A204.1 (cell line): ENCODE results near the gene PDE6H.

Experiments
- FAIRE-seq: peaks from 2 replicates; lab custom pipeline; 2012; peaks lifted over from hg19 to GRCh38; lab: Jason Lieb, UNC

PDE6H gene

DNA sequence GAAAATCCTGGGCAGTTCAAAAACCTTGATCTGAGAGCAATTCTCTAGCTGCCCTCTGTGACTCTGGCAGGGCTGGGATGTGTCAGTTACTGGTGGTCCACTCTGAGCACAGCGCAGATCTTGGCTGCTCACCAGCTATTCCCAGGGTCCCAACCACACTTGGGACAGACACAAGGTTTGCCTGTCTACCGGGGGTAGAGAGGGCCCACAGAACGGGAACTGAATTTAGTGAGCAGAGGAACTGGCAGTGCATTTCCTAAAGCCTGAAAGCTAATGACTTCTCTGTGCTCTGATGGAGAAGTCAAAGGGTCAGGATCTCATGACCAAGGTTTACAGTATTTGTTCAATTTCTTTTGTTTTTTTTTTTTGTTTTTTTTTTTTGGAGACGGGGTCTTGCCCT, 2.6 kb downstream of the PDE6H start:
- FAIRE-seq, result no peak

DNA sequence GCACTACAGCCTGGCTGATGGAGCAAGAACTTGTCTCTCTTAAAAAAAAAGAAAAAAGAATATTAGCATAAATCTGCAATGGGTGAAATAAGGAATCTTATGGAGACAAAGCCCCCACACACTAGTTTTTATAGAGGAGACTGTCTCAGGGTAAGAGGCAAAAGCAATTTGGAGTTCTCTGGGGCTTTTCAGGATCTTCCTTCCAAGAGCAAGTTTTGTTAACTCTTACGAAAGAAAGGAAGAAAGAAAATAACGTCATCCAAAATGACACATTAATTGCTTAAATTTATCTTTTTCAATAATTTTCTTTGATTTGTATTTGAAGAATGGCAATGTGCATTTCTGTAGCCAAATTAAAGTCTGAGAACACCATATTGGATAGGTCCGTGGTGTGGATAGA, 3.8 kb downstream of the PDE6H start:
- FAIRE-seq, result no peak

DNA sequence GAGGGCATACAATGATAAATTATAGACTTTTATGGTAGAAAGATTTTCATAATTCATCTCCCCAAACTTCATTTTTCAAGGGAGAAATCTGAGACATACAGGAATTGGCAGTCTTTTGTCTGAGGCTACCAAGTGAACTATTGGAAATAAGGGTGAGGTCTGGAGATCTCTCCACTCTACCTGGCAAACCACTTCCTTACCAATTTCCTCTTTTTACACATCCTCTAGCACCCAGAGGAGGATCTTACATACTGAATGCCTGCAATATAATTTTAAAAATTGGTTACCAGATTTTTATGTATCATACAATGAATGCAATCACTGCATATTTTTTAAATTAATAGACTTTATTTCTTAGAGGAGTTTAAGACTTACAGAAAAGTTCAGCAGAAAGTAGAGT, 6.6 kb downstream of the PDE6H start:
- FAIRE-seq, result no peak

DNA sequence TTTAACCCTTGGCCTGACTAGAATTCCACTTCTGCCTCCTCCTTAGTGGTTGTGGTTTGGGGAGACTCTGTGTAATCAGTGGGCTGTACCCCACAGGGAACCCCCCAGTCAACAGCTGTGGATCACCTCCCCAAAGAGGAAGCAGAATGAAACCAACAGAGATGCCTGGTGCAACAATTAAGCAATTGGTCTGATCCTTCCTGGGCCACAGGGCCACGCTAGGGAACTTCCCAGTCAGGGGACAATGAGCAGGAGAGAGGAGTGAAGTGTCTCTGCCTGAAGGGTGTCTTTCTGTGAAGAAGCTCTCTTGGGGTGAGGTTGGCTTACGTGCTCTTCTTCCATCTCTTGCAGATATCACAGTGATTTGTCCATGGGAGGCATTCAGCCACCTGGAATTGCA, 8.2 kb downstream of the PDE6H start:
- FAIRE-seq, result no peak

DNA sequence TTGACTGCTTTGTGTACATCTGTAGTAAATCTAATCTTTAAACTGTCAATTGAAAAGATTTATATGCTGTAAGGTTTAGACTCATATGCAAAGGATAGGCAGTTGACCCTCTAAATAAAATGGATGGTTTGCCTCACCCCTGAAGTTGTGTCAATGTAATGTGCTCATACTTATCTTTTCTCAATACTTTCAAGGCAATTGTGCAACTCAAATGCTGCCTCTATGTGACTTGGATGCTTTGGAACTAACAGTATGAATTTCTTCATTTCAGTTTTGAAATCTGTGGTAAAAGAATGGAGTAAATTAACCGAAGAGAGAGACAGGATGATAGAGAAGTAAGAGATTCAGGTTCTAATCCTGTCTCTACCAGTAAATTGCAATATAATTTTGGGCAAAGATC, 9.7 kb downstream of the PDE6H start:
- no peak for FAIRE-seq

DNA sequence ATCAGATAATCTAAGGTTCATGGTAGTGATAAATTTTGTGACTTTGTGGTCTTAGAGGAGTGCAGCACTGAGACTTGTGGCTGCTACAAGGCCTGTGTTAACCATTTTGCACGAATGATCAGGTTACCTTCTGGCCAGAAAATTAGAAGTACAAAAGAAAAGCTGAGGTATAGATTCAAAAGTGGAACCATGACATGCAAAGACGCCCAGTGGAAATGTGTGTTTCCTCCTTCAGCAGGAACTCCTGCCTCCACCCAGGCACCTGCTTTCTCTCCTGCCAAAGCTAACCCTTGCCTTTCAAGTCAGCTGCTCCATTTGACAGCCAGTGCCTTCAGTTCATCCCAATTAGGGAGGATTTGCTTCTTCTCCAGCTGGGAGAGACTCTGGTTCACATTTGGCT, 10.1 kb downstream of the PDE6H start:
- no peak for FAIRE-seq

DNA sequence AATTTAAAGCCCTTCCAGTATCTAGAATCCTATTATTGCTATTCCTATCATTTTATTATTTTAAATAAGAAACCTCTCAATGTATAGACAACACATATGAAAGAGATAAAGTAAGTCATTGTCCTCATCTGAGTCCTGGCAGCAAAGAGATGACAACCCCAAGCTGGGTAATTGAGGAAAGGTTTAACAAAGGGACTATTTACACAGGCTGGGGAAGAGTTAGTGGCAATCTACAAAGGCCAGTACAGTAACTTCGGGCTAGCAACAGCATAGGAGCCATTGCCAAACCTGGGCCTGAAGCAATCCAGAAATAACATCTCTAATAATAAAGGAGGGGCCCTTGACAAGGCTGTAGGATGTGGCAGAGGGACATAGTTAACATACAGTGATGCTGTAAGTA, 11.2 kb downstream of the PDE6H start:
- no peak for FAIRE-seq

DNA sequence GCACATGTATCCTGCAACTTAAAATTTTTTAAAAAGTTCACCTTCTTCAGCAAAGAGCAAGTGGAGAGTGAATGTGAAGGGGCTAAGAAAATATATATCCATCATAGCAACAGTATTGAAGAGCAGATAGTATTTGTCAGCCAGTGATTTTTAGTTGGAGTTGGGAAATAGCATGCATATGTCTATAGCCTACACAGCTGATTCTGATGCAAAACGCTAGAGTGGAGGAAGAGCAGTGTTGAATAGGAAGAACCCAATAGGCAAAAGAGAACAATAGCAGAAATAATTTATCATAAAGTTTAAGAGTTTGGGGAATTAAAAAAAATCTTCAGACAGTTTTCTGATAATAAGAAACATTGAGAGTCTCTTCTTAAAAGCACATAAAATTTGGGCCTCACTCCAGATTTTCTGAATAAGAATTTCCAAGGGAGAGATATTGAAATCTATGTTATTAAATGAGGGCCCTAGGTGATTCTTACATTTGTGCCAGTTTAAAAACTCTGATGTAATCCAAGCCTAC, 12.0 kb downstream of the PDE6H start:
- FAIRE-seq, result no peak

DNA sequence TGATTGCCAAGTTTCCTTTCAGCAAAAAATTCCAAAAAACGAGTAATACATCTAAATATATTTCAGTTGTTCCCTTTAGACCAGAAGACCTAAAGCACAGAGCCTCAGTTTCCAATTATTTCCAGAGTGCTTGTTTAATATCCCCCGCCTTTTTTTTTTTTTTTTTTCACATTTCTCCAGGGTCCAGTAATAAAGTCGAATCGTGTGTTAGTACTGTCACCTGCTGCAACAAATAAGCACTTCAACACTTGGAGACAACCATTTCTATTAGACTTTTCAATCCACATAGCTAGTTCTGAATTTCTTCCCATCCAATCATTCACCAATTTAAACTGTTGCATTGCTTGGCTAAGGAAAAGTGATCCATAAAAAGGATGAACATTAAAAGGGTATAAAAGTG, 13.6 kb downstream of the PDE6H start:
- FAIRE-seq, result no peak

DNA sequence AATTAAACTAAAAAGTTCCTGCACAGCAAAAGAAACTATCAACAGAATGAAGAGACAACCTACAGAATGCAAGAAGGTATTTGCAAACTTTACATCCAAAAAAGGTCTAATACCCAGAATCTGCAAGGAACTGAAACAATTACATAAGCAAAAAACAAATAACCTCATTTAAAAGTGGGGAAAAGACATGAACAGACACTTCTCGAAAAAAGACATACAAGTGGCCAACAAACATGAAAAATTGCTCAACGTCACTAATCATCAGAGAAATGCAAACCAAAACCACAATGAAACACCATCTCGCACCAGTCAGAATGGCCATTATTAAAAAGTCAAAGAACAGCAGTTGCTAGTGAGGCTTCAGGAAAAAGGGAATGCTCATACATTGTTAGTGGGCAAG, 15.2 kb downstream of the PDE6H start:
- FAIRE-seq, result no peak

DNA sequence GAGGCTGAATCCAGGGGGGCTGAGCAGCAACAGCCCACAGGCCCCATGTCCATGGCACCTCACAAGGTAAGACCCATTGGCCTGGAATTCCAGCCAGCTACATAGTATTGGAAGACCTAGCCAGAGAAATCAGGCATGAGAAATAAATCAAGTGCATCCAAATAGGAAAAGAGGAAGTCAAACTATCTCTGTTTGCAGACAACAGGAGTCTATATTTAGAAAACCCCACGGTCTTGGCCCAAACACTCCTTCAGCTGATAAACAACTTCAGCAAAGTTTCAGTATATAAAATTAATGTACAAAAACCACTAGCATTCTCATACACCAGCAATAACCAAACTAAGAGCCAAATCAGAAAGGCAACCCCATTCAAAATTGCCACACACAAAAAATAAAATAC, 16.9 kb downstream of the PDE6H start:
- FAIRE-seq, result no peak

DNA sequence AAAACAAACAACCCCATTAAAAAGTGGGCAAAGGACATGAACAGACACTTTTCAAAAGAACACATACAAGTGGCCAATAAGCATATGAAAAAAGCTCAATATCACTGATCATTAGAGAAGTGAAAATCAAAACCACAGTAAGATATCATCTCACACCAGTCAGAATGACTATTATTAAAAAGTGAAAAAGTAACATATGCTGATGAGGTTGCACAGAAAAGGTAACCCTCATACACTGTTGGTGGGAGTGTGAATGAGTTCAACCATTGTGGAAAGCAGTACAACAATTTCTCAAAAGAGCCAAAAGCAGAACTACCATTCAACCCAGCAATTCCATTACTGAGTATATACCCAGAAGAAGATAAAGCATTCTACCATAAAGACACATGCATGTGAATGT, 18.2 kb downstream of the PDE6H start:
- no peak for FAIRE-seq

DNA sequence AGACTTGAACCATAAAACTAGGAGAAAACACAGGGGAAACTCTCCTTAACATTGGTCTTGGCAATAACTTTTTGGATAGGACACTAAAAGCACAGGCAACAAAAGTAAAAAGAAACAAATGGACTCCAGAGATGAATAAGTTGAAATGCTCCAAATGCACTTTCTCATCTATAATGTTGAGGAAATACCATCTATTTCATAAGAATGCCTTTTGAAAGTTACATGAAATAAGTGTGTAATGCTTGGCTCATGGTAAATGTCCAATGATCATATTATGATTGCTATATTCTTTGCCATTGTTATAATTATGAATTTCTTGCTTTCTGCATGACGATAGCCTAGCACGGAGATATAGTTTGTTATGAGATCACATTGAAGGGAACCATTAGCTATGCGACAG, 19.8 kb downstream of the PDE6H start:
- no peak for FAIRE-seq

DNA sequence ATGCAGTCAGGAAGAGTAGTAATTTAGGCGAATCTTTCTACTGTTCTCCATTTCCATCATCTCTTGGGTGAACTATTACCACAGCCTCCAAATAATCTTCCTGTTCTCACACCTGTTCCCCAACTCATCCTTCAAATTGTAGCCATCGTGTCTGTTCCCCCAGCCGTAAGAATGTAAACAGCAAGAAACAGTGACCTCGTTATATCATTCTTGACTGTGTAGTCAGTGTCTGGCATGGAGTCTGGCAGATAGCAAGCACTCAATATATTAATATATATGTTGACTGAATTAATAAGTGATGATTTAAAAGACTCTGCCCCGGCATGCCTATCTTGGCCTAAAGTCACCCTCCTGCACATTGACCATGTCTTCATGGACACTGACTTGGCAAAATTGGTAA, 20.3 kb downstream of the PDE6H start:
- FAIRE-seq, result no peak

DNA sequence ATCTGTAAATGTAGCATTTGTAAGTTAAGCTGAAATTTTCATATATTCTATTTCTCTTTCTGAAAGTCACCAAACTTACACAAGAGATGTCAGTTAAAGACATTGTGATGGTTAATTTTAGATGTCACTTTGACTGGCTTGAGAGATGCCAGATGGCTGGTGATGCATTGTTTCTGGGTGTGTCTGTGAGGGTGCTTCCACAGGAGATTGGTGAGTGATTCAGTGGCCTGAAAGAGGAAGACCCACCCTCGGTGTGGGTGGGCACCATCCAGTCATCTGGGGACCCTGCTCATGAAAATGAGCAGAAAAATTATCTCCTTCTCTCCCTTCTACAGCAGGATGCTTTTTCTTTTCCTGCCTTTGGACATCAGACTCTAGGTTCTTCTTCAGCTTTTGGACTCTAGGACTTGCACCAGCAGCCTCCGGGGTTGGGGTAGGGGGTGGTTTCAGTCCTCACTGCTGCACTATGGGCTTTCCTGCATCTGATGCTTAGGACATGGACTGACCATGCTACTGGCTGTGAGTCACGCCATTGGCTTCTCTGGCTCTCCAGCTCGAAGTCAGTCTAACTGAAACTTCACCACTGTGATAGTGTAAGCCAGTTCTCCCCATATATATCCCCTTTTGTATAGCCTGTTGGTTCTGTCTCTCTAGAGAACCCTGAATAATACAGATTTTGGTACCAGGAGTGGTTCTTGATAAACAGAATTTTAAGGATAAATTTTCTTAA, 20.9 kb downstream of the PDE6H start:
- no peak for FAIRE-seq

DNA sequence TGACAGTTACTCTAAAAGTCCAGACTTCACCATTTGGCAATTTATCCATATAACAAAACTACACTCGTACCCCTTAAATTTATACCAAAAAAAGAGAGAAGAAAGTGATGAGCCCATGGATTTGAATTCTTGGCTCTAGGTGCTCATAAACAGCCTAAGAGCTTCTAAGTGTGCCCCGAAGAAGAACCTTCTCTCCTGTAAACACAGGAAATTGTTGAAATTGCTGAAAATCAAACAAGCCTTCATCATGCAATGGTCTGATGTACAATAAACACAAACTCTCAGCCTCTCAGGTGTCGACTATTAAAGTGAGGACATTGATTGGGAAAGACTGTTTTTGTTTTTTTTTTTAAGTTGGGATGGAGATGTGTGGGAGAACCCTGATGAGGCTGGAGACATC, 21.8 kb downstream of the PDE6H start:
- no peak for FAIRE-seq

DNA sequence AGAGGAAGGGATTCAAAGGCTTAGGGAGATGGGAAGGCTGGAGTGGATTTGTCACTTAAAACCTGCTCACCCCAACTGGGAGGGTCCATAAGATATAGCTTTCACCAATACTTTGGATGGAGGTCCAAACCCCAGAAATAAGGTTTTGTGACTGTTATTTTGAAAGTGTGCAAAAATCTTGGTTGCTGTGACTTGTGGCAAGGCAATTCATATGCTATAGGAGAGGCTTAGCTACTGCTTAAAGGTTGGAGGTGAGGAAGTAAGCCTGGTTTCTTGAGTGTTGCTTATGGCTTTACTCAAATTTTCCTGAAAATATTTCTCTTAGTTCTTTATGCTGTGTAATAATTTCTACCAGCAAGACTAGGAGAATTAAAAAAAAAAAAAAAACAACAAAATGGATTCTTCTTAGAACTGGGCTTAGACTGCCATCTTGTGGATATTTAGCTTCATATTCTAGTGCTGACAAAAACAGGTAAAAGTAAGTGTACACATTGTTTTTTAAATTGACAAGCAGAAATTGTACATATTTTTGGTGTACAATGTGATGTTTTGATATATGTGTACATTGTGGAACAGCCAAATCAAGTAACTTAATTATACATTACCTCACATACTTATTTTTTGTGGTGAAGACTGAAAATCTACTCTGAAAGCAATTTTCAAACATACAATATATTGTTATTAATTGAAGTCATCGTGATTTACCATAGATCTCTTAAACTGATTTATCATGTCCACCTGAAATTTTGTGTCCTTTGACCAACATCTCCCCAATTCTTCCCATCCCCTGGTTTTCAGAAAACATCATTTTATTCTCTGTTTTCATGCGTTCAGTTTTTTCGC, 23.0 kb downstream of the PDE6H start:
- peak; percentile 97 for FAIRE-seq

DNA sequence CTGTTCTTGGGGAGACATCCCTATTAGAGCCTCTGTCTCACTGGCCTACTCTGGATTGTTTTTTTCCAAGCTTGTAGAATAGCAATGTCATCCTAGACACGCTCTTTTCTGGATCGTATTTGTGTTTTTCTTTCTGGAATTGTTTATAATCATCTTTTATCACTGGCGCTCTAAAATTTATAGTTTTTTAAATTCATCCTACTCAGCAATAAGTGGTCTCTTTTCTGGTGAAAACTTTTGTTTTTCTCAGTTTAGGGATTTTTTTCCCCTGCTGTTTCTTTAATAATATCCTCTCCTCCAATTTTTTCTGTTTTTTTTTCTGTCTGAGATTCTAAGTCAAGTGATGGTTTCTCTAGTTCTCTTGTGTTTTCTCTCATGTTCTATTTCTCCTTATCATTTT, 25.2 kb downstream of the PDE6H start:
- FAIRE-seq, result no peak

DNA sequence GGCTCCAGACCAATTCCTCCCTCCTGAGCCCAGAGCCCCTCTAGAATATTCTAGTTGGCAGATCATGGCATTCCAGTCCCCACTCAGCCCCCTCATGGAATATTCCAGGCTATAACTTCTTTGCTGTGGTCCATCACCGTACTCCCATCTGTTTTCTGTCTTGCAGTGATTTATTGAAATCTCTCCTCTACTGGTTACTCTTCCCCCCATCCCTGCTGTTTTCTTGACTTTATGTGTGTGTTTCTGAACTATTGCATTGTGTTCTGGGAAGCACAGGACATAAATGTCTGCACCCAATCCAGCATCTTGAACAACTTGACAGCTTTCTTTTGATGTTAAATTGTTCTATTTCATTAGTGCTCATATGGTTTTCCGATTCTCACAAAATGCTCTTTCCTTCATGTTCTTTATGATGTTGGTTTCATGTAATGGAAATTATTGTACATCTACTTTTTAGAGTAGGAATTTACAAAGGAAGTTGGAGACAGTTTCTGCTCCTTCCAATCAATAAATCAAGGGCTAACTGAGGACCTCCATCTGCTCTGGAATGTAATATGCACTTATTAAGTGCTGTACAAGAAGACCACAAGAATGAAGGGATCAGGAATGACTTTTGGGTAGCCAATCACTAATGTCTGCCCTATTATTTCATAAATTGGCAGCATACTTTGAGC, 26.3 kb downstream of the PDE6H start:
- no peak for FAIRE-seq

DNA sequence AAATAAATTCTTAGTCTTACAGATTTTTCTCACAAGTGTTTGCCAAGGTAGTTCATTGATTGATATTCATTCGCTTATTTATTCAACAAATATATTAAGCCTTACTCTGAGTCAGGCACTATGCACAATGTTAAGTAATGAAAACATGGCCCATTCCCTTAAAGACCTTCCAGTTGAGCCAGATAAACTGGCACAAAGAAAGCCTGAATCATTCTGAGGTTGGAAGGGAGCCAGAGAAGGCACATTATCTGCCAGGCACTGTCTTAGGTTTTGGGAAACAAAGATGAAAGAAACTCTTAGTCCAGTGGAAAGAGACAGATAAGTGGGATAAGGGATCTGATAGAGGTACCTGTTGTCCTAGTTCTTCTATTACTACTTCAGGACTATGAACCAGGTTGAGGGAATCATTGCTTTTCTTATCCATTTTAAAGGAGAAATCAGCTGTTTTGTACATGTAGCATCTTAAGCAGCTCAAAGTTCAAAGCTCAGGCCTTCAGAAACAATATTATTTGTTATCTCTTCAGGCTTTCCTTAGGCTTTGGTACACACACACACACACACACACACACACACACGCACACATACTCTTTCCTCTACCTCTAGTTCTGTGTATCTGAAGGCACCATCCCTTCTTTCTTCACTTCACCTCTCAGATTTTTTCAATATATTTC, 27.0 kb downstream of the PDE6H start:
- FAIRE-seq, result no peak

DNA sequence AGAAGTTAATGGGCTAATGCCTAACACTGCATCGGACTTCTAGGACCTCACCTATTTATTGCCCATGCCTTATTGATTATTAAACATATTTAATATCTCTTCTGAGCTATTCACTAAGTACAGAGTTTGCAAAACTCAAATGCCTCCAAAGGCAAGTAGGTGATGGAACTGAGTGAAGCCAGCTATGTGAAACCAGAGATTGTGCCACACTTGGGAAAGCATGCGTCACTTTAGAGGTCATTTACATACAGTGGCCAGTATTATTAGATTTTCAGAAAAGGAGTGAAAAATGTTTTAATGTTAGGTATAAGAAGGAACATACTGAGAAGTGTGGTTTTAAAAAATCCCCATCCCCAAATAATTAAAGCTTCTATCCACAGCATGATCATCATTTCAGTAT, 27.7 kb downstream of the PDE6H start:
- no peak for FAIRE-seq

DNA sequence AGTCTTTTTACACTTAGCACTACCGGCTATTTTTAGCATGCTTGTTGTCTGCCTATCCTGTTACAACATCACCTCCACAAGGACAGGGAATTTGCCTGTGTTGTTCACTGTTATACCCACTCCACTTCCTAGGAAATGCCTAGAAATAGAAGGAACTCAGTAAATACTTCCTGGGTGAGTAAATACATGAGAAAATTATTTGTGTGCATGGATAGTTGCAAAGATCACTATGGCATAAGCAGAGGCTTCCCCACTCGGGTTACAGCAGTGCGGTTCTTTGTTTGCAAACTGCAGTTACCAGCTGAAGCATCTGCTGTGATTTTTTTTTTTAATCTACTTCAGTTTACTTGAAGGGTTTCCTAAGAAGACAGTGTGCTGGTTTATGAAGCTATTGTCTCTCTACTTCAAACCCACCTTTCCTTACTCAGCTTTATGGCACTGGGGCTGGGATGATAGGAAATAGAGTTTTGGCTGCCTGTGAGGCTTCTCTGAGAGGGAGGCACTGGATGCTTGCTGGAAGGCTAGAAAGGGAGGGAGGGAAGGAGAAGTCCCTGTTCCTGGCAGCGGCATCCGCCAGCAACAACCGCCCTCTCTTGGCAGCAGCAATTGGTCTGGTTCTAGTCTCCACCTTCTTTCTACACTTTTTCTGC, 29.0 kb downstream of the PDE6H start:
- no peak for FAIRE-seq
